Raji (cell line): ENCODE measurements around the gene GSE1.

Experiments used
- POLR2A ChIP-seq: IDR thresholded peaks from 2 replicates; pipeline ENCODE4 v1.6.1; 2011; ENCODE audit warnings: low read depth, low read length, control low read depth; ENCODE audit not compliant: insufficient read depth

GSE1 gene

DNA sequence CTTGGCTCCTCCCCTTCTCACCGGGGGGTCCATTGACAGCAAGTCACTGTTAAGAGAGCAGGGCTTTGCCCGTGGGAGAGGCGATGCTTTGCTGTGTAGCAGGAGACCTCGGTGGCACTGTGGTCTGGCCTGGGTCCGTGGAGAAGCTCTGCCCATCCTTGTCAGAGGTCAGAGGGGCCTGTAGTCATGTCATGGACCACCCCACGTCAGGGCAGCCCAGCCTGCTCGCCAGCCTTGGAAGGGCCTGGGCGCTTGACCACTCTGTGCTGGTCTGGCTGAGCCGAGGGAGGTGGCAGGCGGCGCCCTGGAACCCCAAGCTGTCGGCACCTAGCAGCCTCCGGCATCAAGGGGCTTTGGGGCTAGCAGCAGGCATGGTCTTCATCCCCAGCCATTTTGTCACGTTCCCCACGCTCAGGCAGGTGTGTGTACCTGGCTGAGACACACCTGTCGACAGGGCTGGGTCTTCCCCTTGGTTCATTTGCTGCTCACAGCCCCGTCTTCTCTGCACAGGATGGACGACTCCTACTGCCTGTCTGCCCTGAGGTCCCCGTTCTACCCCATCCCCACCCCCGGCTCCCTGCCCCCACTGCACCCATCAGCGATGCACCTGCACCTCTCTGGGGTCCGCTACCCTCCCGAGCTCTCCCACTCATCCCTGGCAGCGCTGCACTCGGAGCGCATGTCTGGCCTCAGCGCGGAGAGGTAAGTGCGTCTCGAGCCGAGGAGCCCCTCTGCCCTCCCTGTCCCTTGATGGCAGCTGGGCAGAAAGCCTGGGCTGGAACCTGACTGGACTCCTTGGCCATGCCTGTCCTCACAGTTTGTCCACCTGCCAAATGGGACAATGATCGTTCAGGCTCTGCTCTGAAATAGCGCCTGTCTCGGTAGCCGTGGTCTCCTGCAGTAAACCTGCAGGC, 42.4 kb downstream of the GSE1 start:
- no peak for TF ChIP-seq POLR2A

DNA sequence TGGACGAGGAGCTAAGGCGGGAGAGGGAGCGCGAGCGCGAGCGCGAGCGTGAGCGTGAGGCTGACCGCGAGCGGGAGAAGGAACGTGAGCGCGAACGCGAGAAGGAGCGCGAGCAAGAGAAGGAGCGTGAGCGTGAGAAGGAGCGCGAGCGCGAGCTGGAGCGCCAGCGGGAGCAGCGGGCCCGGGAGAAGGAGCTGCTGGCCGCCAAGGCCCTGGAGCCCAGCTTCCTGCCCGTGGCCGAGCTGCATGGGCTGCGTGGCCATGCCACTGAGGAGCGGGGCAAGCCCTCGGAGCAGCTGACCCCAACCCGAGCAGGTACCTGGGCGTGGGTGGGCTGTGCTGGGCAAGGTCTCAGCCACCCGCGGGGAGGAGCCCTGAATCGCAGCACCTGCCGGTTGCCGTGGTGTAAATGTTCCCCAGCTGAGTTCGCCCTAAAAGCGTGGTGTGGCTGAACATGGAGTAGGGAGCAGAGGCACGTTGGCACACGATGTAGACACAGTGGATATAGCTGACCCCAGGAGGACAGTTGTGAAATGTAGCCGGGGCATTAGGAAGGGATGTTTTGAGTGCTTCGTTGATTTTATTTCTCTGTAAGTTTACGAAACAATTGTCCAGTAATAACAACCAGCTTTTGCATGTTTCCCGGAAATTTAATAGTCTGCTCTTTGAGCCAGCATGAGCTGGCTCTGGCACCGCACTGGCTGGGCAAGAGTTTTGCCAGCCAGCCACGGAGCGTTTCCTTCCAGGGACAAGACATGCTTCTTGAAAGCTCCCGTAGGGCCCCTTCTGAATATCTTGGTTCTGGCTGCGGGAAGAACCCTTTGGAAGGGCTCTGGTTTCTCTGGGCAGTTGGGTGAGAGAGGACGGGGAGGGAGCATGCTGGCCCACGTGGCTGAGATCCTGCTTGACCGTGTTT, 43.5 kb downstream of the GSE1 start:
- TF ChIP-seq POLR2A: no peak

DNA sequence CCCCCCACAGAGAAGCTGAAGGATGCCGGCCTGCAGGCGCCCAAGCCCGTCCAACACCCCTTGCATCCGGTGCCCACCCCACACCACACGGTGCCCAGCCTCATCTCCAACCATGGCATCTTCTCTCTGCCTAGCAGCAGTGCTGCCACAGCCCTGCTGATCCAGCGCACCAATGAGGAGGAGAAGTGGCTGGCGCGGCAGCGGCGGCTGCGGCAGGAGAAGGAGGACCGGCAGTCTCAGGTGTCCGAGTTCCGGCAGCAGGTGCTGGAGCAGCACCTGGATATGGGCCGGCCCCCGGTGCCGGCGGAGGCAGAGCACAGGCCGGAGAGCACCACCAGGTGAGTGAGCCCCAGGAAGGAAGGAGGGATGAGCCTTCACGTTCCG, 44.1 kb downstream of the GSE1 start:
- TF ChIP-seq POLR2A: no peak

DNA sequence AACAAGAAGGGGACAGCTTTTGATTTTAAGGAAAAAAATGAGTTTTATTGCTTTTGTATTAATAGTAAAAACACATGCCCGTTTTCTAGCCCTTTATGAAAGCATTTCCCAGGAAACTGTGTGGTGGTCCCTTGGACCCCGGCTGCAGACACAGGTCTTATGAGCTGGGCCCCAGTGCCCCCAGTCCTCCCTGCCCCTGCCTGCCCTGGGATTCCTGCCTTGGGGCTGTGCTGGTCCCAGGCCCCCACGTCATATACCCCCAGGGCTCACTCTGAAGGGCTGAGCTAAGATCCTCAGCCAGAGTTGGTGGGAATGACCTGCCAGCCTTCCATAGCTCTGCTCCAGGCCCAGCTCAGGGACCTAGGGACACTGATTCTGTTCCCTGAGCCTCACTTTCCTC, 44.9 kb downstream of the GSE1 start:
- no peak for TF ChIP-seq POLR2A

DNA sequence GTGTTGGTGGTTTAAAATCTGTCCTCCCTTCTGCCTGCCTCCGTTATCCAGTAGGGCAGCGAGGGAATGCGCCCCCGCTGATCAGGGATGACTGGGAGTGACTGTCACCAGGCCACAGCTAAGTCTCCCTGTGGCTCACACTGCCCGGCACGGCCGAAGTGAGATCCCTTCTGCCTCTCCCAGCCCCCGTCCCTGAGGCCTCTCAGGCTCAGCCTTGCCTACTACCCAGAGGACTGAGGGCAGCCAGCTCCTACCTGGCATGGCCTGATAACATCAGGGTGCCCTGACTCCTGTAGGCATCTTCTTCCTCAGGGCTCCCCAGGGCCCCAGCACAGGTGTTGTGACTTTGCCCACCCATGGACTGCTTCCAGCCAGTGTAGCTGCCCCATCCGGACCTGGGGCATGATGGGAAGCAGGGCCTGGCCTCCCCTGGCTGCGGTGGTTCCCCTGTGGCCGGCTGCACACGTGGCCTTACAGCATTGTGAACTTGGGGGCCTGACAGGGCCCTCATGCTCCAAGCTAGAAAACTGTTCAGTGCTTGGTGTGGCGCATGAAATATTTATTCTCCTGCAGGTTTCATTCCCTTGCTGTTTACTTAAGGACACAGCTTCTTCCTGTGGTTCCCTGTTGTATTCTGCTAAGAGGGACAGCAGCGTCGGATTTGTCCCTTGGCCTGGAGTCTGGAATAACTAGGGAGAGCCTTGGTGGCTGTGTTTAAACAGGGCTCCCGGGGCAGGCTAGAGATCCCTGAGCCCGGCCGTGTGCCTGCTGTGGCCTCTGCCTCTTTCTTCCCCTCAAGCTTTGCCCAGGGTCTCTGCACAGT, 45.6 kb downstream of the GSE1 start:
- TF ChIP-seq POLR2A: no peak

DNA sequence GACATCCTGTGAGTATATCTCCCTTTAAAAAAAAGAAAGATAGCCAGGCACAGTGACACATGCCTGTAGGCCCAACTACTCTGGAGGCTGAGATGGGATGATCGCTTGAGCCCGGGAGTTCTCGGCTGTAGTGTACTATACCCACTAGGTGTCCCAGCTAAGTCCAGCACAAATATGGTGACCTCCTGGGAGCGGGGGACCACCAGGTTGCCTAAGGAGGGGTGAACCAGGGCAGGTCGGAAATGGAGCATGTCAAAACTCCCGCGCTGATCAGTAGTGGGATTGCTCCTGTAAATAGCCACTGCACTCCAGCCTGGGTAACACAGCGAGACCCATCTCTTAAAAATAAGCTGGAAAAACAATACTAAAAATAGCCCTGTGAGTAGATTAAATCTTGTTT, 46.2 kb downstream of the GSE1 start:
- TF ChIP-seq POLR2A: no peak

DNA sequence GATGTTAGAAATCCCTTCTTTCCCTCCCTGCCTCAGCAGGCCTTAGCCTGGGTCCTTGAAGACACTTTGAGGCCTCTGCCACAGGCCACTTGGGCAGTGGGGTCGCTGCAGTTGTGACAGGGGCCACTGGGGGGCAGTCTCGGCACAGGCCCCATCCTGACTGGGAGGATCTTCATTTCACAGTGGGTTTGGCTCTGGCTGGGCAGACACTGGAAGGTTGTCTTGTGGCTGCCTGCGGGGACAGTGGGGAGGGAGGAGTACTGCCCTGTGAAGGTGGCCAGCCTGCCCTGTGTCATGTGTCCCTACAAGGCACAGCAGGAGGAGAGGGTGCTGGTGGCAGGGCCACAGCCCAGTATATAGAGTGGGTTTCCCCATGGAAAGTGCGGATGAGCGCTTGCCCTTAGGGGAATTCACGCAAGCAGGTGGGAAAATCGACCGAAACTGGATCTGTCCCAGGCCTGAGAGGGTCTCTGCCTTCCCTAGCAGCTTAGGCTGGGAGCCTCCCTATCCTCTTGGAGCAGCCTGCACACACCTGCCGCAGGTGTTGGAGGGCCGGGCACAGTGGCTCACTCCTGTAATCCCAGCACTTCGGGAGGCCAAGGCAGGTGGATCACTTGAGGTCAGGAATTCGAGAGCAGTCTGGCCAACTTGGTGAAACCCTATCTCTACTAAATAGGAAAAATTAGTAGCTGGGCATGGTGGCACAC, 46.8 kb downstream of the GSE1 start:
- TF ChIP-seq POLR2A: no peak

DNA sequence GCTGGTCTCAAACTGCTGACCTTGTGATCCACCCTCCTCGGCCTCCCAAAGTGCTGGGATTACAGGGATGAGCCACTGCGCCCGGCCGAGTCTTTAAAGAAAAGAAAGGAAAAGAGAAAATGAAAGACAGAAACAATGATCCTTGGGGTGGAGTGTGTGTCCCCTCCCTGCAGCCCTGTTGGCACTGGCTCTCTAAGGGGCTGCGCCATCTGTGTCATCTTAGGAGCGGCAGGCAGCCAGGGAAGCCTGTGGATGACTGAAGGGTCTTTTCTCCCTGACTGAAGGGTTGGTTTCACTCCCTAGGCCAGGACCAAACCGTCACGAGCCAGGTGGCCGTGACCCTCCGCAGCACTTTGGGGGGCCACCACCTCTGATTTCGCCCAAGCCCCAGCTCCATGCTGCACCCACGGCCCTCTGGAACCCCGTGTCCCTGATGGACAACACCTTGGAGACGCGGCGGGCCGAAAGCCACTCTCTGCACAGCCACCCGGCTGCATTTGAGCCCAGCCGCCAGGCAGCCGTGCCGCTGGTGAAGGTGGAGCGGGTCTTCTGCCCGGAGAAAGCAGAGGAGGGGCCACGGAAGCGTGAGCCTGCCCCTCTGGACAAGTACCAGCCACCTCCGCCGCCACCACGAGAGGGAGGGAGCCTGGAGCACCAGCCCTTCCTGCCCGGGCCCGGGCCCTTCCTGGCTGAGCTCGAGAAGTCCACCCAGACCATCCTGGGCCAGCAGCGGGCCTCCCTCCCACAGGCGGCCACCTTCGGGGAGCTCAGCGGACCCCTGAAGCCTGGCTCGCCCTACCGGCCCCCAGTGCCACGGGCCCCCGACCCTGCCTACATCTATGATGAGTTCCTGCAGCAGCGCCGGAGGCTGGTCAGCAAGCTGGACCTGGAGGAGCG, 48.0 kb downstream of the GSE1 start:
- TF ChIP-seq POLR2A: no peak

DNA sequence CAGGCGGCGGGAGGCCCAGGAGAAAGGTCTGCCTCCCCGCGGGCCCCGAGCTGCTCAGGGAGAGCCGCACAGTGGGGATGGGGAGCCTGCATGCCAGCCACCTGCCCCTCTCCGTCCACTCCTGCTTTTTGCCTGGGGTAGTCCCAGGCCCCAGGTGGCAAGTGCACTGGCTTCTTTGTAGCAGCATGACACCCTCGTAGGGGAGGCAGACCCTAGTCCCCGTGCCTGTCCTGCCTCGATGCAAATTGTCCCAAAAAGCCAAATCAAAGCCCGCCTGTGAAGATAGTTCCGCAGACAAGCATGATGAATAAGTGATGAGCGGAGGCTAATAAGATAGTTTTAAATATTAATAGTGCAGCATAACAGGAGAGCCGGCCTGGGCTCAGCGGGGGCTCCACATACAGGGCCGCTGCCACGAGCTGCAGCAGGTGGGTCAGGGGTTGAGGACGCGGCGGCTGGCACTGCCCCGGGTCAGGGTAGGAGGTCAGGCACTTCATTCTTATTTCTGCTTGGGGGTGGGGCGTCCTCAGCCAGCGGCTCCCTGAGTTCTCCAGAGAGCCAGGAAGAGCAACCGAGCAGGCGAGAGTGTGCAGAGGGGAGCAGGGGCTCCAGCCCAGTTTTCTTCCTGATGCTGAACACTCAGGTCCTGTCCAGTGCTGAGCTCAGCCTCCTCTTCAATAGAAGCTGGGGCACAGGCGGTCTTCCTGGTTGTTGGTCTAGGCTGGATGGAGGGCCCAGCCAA, 48.8 kb downstream of the GSE1 start:
- TF ChIP-seq POLR2A: no peak

DNA sequence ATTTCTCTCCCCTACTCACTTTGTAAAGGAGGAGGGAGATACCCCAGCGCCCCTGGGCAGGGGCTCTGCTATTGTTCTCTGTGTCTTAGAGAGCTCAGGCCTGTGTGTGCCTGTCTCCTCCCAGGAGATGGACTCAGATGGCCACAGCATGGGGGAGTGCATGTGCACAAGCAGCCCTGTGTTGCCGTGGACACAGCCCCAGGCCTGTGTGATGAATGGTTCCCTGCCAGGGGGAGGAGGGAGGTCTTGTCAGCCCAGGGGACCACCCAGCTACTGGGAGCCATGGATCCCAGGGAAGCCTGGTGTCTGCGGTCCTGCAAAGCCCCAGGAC, 49.3 kb downstream of the GSE1 start:
- no peak for TF ChIP-seq POLR2A

DNA sequence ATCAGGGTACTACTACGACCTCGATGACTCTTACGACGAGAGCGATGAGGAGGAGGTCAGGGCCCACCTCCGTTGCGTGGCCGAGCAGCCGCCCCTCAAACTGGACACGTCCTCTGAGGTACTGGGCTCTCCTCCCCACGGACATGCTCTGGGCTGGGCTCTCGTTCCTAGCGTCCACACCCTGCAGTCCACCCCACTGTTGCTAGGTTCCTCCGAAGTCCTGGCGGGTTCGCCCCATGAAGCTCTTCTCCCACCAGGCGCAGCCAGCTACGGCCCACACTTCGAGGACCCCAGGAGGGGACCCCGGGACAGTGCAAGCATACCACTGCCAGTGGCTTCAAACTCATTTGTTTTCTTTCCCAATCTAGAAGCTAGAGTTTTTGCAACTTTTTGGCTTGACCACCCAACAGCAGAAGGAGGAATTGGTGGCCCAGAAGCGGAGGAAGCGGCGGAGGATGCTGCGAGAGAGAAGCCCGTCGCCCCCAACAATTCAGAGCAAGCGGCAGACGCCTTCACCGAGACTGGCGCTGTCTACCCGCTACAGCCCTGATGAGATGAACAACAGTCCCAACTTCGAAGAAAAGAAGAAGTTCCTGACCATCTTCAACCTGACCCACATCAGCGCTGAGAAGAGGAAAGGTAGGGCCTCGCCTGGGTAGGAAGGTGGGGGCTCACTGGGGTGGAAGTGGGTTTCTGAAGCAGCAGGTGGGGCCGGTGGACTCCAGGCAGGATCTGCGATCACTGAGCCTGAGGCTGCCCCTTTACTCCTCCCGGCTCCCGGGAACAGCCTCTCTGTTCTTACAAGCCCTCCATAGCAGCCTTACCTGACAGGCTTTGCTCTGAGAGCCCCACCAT, 50.1 kb downstream of the GSE1 start:
- TF ChIP-seq POLR2A: no peak

DNA sequence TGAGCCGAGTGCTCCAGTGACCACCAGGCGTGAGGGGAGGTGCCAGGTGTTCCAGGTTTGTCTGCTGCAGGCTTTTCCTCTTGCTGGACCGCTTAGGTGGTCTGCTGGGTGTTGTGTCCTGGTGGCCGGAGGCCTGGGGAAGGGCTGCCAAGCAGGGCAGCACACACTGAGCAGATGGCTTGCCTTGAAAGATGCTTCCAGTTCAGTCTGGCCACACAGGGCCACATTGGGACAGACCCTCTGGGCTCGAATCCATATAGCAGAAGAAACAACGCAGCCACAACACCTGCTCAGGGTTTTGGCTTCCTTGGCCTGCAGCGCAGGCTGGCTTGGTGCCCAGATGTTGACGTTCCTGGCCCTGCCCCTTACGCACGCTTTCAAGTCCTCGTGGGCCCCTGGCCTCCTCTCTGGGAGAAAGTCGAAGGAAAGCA, 50.8 kb downstream of the GSE1 start:
- no peak for TF ChIP-seq POLR2A
